Measurements from ENCODE around the gene LSM4. TPM values are rescaled to one million over a fixed set of nuclear protein-coding genes. Genes with fewer than 3 reads are reported as not detected.
A peak's percentile ranks its signal among the peaks of the same experiment; 100 is the strongest.

LSM4 gene
- total and polyA plus RNA-seq, 2 of the 13 experiments (the other 11 are each of a cell fraction or from before 2014, with no cell fraction given) = 65.8 to 166 TPM

- TF ChIP-seq, protein P1, sequence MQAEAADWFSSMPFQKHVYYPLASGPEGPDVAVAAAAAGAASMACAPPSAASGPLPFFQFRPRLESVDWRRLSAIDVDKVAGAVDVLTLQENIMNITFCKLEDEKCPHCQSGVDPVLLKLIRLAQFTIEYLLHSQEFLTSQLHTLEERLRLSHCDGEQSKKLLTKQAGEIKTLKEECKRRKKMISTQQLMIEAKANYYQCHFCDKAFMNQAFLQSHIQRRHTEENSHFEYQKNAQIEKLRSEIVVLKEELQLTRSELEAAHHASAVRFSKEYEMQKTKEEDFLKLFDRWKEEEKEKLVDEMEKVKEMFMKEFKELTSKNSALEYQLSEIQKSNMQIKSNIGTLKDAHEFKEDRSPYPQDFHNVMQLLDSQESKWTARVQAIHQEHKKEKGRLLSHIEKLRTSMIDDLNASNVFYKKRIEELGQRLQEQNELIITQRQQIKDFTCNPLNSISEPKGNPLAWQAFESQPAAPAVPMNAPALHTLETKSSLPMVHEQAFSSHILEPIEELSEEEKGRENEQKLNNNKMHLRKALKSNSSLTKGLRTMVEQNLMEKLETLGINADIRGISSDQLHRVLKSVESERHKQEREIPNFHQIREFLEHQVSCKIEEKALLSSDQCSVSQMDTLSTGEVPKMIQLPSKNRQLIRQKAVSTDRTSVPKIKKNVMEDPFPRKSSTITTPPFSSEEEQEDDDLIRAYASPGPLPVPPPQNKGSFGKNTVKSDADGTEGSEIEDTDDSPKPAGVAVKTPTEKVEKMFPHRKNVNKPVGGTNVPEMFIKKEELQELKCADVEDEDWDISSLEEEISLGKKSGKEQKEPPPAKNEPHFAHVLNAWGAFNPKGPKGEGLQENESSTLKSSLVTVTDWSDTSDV (CRISPR knock-in tag; IDR thresholded peaks at IDR 0.05) = peak; percentile 29; the same call in 1 of the 2 replicates
- TF ChIP-seq PHF5A (CRISPR knock-in tag; IDR thresholded peaks at IDR 0.05; ENCODE audit: low read depth, unreplicated experiment) (peak; percentile 45), ZMYM3 (CRISPR knock-in tag; IDR thresholded peaks at IDR 0.05) (no peak; the same call in 1 of the 2 replicates), ZNF430 (CRISPR knock-in tag; IDR thresholded peaks at IDR 0.05) (no peak), ZNF431 (CRISPR knock-in tag; IDR thresholded peaks at IDR 0.05; ENCODE audit: borderline replicate concordance, low read depth) (no peak), ZNF33B (CRISPR knock-in tag; IDR thresholded peaks at IDR 0.05) (peak; percentile 40; the same call in 1 of the 2 replicates), HIVEP1 (CRISPR knock-in tag; IDR thresholded peaks at IDR 0.05) (no peak), XBP1 (CRISPR knock-in tag; IDR thresholded peaks at IDR 0.05) (no peak), ZNF234 (CRISPR knock-in tag; conservative IDR thresholded peaks at IDR 0.05) (no peak), IKZF1 (IDR thresholded peaks at IDR 0.05) (no peak), PLRG1 (conservative IDR thresholded peaks at IDR 0.05) (no peak), ZNF768 (CRISPR knock-in tag; IDR thresholded peaks at IDR 0.05) (no peak), ZNF790 (CRISPR knock-in tag; IDR thresholded peaks at IDR 0.05; ENCODE audit: borderline replicate concordance) (no peak), MAFF (IDR thresholded peaks at IDR 0.05; ENCODE audit: low read depth, low read length) (no peak), ZNF205 (CRISPR knock-in tag; IDR thresholded peaks at IDR 0.05) (no peak), ZBTB38 (CRISPR knock-in tag; IDR thresholded peaks at IDR 0.05) (0 out of 2 replicates have a peak, but pooled peaks have one; percentile 40), ZNF33A (CRISPR knock-in tag; IDR thresholded peaks at IDR 0.05; ENCODE audit: borderline replicate concordance) (no peak), JARID2 (CRISPR knock-in tag; IDR thresholded peaks at IDR 0.05; ENCODE audit: insufficient replicate concordance) (no peak), ZNF367 (CRISPR knock-in tag; IDR thresholded peaks at IDR 0.05; ENCODE audit: borderline replicate concordance) (no peak), ZNF264 (CRISPR knock-in tag; IDR thresholded peaks at IDR 0.05) (no peak), DNMT1 (CRISPR knock-in tag; IDR thresholded peaks at IDR 0.05) (no peak), CTCF (CRISPR knock-in tag; IDR thresholded peaks at IDR 0.05) (peak; percentile 96)
- TF ChIP-seq, protein P2, sequence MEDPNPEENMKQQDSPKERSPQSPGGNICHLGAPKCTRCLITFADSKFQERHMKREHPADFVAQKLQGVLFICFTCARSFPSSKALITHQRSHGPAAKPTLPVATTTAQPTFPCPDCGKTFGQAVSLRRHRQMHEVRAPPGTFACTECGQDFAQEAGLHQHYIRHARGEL (CRISPR knock-in tag; IDR thresholded peaks at IDR 0.05) = no peak
- TF ChIP-seq, protein P3, sequence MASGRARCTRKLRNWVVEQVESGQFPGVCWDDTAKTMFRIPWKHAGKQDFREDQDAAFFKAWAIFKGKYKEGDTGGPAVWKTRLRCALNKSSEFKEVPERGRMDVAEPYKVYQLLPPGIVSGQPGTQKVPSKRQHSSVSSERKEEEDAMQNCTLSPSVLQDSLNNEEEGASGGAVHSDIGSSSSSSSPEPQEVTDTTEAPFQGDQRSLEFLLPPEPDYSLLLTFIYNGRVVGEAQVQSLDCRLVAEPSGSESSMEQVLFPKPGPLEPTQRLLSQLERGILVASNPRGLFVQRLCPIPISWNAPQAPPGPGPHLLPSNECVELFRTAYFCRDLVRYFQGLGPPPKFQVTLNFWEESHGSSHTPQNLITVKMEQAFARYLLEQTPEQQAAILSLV (CRISPR knock-in tag; IDR thresholded peaks at IDR 0.05; ENCODE audit: borderline replicate concordance) = peak; percentile 40; the same call in 1 of the 2 replicates
These were observed 43.2 kb downstream of the LSM4 start (continued) for GRCh38 chr19:18279516-18280246.
